Measurements from ENCODE around the gene ATP1A2.

DNA sequence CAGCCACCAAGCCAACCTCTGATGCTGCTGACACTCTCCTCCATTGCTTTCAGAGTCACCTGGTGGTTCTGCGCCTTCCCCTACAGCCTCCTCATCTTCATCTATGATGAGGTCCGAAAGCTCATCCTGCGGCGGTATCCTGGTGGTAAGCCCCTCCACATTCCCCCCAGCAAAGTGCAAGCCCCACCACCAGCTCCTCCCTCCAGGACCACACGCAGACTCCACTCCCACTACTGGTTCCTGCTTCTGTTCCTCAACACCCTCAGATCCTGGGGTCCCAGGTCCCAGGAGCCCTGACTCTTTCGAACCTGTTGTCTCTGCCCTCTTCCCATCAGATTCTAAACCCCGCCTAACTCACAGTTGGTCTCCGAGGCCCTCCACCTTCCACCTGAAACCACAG lies 24.3 kb downstream of the ATP1A2 start:
- TF ChIP-seq, protein P1, sequence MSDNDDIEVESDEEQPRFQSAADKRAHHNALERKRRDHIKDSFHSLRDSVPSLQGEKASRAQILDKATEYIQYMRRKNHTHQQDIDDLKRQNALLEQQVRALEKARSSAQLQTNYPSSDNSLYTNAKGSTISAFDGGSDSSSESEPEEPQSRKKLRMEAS (CRISPR knock-in tag; IDR thresholded peaks at IDR 0.05): no peak
- TF ChIP-seq, protein P2, sequence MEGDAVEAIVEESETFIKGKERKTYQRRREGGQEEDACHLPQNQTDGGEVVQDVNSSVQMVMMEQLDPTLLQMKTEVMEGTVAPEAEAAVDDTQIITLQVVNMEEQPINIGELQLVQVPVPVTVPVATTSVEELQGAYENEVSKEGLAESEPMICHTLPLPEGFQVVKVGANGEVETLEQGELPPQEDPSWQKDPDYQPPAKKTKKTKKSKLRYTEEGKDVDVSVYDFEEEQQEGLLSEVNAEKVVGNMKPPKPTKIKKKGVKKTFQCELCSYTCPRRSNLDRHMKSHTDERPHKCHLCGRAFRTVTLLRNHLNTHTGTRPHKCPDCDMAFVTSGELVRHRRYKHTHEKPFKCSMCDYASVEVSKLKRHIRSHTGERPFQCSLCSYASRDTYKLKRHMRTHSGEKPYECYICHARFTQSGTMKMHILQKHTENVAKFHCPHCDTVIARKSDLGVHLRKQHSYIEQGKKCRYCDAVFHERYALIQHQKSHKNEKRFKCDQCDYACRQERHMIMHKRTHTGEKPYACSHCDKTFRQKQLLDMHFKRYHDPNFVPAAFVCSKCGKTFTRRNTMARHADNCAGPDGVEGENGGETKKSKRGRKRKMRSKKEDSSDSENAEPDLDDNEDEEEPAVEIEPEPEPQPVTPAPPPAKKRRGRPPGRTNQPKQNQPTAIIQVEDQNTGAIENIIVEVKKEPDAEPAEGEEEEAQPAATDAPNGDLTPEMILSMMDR (IDR thresholded peaks at IDR 0.05): no peak
- TF ChIP-seq ESRRA (CRISPR knock-in tag; IDR thresholded peaks at IDR 0.05; ENCODE audit: borderline replicate concordance) (no peak), NR1H2 (CRISPR knock-in tag; IDR thresholded peaks at IDR 0.05) (no peak), KAT7 (CRISPR knock-in tag; IDR thresholded peaks at IDR 0.05; ENCODE audit: borderline replicate concordance) (no peak), RELA (CRISPR knock-in tag; IDR thresholded peaks at IDR 0.05; ENCODE audit: borderline replicate concordance) (no peak)

All from WTC11 (cell line).